Measurements from ENCODE around the gene UBE2G2.
A peak's percentile ranks its signal among the peaks of the same experiment; 100 is the strongest.

UBE2G2 gene

GRCh38 chr21:44792702-44793591, 8.7 kb downstream of the UBE2G2 start:
- no peak for FAIRE-seq
- peak; percentile 84 for DNase-seq (ENCODE audit: insufficient read length, low spot score)

GRCh38 chr21:44791993-44792392, 9.6 kb downstream of the UBE2G2 start:
- no peak for DNase-seq (ENCODE audit: insufficient read length, low spot score)
- no peak for FAIRE-seq

GRCh38 chr21:44791246-44791645, 10.4 kb downstream of the UBE2G2 start:
- FAIRE-seq (no peak), DNase-seq (ENCODE audit: insufficient read length, low spot score) (no peak)

GRCh38 chr21:44790368-44790767, 11.3 kb downstream of the UBE2G2 start:
- no peak for DNase-seq (ENCODE audit: insufficient read length, low spot score)
- no peak for FAIRE-seq

GRCh38 chr21:44789880-44790279, 11.7 kb downstream of the UBE2G2 start:
- DNase-seq (ENCODE audit: insufficient read length, low spot score) = no peak
- no peak for FAIRE-seq

DNA sequence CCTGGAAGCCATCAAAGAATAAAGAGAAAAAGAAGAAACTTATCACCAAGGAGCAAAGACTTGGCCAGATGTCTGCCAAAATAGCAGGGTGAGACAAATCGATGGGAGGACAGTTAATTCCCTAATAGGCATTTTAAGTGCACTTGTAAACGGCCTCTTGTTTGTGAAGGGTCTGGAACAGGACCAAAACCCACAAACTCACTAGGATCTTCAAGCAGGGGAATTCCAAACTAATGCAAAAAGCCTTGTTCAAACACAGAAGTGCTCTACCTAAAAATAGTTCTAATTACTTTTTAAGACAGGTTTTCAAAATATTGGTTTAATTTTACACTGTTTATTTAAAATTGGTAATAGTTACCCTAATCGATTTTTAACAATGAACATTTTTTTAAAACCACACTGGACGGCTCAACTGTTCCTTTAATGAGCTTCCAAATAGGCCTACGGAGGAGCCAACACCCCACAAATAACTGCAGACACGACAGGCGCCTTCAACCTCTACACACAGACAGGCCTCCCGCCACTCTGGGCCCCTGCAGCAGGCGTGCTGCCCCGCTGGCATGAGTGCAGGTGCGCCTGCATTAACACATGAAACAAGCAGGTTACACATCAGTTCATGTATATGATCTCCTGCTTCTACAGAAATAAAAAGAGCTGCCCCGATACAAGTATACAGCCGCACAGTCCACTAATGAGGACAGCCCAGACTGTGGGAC, 15.8 kb downstream of the UBE2G2 start:
- DNase-seq (ENCODE audit: insufficient read length, low spot score) = no peak
- FAIRE-seq = no peak

DNA sequence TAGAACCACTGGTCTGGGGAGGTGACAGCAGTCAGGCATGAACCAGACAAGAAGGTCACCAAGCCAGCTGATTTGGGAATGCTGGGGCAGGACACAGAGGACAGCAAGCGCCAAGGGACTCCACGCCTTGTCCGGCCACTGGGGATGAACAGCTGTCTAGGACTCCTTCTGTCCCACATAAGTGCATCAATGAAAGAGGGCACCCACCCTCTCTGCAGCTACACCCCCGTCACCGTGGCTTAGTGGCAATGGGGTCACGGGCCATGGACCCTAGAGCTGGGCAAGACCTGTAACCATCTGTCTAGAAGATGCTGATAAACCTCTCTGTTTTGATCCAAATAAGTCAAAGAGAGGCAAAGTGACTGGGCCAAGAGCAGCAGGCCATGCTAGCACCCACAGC, 16.8 kb downstream of the UBE2G2 start:
- FAIRE-seq (no peak), DNase-seq (ENCODE audit: insufficient read length, low spot score) (no peak)

- FAIRE-seq (no peak), DNase-seq (ENCODE audit: insufficient read length, low spot score) (no peak)
These were observed 18.5 kb downstream of the UBE2G2 start for GRCh38 chr21:44783020-44783696.

GRCh38 chr21:44780767-44781459, 20.7 kb downstream of the UBE2G2 start:
- FAIRE-seq (no peak), DNase-seq (ENCODE audit: insufficient read length, low spot score) (no peak)

DNA sequence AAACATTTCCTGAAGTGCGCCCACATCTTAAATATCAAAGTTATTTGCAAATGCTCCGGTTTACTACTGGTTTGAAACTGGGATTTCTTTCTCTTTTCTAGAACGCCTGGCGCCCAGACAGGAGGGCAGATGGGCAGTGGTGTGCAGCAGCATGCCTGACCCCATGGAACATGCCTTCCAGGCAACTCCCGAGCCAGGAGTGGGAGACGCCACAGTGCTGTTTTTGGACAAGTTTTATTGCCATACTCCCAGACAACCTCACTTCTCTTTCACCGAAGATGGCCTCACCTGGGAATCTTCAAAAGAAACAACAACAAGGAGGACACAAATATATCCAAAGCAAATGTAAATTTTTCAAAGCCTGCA, 21.5 kb downstream of the UBE2G2 start:
- no peak for DNase-seq (ENCODE audit: insufficient read length, low spot score)
- no peak for FAIRE-seq

GRCh38 chr21:44779417-44780136, 22.0 kb downstream of the UBE2G2 start:
- DNase-seq (ENCODE audit: insufficient read length, low spot score) (no peak), FAIRE-seq (no peak)

- FAIRE-seq (no peak), DNase-seq (ENCODE audit: insufficient read length, low spot score) (no peak)
These were observed 22.6 kb downstream of the UBE2G2 start for GRCh38 chr21:44778983-44779382.

DNA sequence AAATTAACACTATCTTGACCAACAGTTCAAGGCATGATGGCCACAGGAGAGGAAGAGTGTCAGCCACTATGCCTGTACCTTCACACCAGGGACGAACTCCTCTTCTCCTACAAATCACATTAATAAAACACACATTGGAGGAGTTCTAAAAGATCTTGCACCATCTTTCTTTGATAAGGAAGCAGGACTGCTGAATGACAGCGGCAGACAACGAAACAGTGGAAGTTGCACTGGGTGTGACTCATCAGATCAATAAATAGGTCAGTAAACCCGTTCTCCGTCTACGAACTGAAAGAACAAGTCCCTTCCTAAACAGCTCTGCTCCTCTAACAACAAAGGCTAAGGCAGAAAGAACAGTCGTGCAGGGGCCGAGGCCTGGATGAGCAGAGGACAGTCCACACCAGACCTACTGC, 23.1 kb downstream of the UBE2G2 start:
- DNase-seq (ENCODE audit: insufficient read length, low spot score) (no peak), FAIRE-seq (peak; percentile 36)

- DNase-seq (ENCODE audit: insufficient read length, low spot score) = no peak
- FAIRE-seq = no peak
These were observed 23.5 kb downstream of the UBE2G2 start for GRCh38 chr21:44778094-44778493.

GRCh38 chr21:44774972-44775371, 26.6 kb downstream of the UBE2G2 start:
- DNase-seq (ENCODE audit: insufficient read length, low spot score) (no peak), FAIRE-seq (no peak)

- FAIRE-seq = no peak
- no peak for DNase-seq (ENCODE audit: insufficient read length, low spot score)
These were observed 28.2 kb downstream of the UBE2G2 start for GRCh38 chr21:44773291-44773932.

GRCh38 chr21:44771896-44772525, 29.6 kb downstream of the UBE2G2 start:
- FAIRE-seq = no peak

GRCh38 chr21:44767834-44768831, 33.5 kb downstream of the UBE2G2 start:
- FAIRE-seq (no peak), DNase-seq (ENCODE audit: insufficient read length, low spot score) (no peak)

More at GRCh38 chr21:44771896-44772525, 29.6 kb downstream of the UBE2G2 start:
- no peak for DNase-seq (ENCODE audit: insufficient read length, low spot score)

Measured in HTR-8/SVneo (cell line).